Naive B cell (primary cell): ENCODE measurements around the gene SMARCC1. TPM values are rescaled to one million over a fixed set of nuclear protein-coding genes. Genes with fewer than 3 reads are reported as not detected.
A peak's percentile ranks its signal among the peaks of the same experiment; 100 is the strongest.
"Not testable (repeated sequence)": the region's sequence is repeated elsewhere in the genome, so short reads cannot be mapped to it uniquely, and the experiment has no call there.

Source experiments
- ATAC-seq, 2 donors: fragments of 150-1000 bp; cut with Tn5 transposase; 2 replicates each; pipeline ENCODE4 v1.10.0; 2021; ENCODE audit warnings: low read depth in 2 of 2, mild to moderate bottlenecking in 2 of 2, moderate library complexity in 2 of 2
- DNase-seq: peaks from one replicate; pipeline ENCODE4 v3.0.0; 2022
- H3K27ac Mint-ChIP-seq, 6 donors: one replicate each; pipeline ENCODE4 v1.8.0; 2020 to 2022; ENCODE audit warnings: mild to moderate bottlenecking in 6 of 6, mixed read lengths in 6 of 6, moderate library complexity in 5 of 6, inconsistent platforms in 2 of 6
- H3K27me3 Mint-ChIP-seq, 3 donors: one replicate each; pipeline ENCODE4 v1.8.0; 2021 to 2022; ENCODE audit warnings: mixed read lengths in 3 of 3, mild to moderate bottlenecking in 1 of 3
- H3K36me3 Mint-ChIP-seq, 2 donors: one replicate each; pipeline ENCODE4 v1.8.0; 2020 to 2022; ENCODE audit warnings: mixed read lengths in 2 of 2, inconsistent platforms in 1 of 2, mild to moderate bottlenecking in 1 of 2
- H3K4me1 Mint-ChIP-seq, 3 donors: one replicate each; pipeline ENCODE4 v1.8.0; 2020 to 2022; ENCODE audit warnings: mixed read lengths in 3 of 3, inconsistent platforms in 1 of 3, mild to moderate bottlenecking in 1 of 3, moderate library complexity in 1 of 3
- H3K4me3 Mint-ChIP-seq, 8 donors: one replicate each; pipeline ENCODE4 v1.8.0; 2020 to 2022; ENCODE audit warnings: mild to moderate bottlenecking in 8 of 8, mixed read lengths in 8 of 8, moderate library complexity in 8 of 8, inconsistent platforms in 2 of 8
- H3K9me3 Mint-ChIP-seq, 7 donors: one replicate each; pipeline ENCODE4 v1.8.0; 2020 to 2022; ENCODE audit warnings: mixed read lengths in 7 of 7, mild to moderate bottlenecking in 5 of 7, inconsistent platforms in 2 of 7, moderate library complexity in 1 of 7
- polyA plus RNA-seq, 6 donors: library from polyadenylated mRNA; unstranded; fragments of 300-500 nt; fragmentation: Illumina TruSeq; gene quantifications; one replicate each; pipeline ENCODE4 v1.2.3, GENCODE V29; 2021; ENCODE audit warnings: low read depth in 6 of 6

The SMARCC1 gene
- polyA plus RNA-seq, 6 donors from 2014 or later: 47.2 to 99.6 (median 73.8) TPM

- peaks cover 7 to 15% (median 10%) of the 10 kb centered on the region in 3 donors for H3K4me1 Mint-ChIP-seq
- no peak overlapping the region for H3K4me3 Mint-ChIP-seq
- H3K27me3 Mint-ChIP-seq: no peaks in the 10 kb centered on the region
- no peak for DNase-seq
- no peak overlapping the region for H3K27ac Mint-ChIP-seq
- no peaks in the 10 kb centered on the region for H3K9me3 Mint-ChIP-seq
- peaks cover 3 to 8% of the 10 kb centered on the region in 2 donors for H3K36me3 Mint-ChIP-seq
- ATAC-seq: no peak
These were observed 29.0 kb downstream of the SMARCC1 start for GRCh38 chr3:47752716-47753115.

DNA sequence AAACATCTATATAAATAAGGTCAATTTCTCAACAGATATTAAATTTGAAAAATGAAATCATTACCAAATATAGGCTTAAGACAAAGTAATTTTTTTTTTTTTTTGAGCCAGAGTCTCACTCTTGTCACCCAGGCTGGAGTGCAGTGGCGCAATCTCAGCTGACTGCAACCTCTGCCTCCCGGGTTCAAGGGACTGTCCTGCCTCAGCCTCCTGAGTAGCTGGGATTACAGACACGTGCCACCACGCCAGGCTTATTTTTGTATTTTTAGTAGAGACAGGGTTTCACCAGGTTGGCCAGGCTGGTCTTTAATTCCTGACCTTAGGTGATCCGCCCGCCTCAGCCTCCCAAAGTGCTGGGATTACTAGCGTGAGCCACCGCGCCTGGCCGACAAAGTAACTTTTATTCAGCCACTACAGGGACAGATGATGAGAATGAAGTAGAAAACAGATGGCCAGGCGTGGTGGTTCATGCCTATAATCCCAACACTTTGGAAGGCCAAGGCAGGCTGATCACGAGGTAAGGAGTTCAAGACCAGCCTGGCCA, 30.8 kb downstream of the SMARCC1 start:
- not testable (repeated sequence) for DNase-seq, H3K4me3 Mint-ChIP-seq, H3K36me3 Mint-ChIP-seq, H3K9me3 Mint-ChIP-seq, H3K27me3 Mint-ChIP-seq, ATAC-seq
- Mint-ChIP-seq H3K4me1 (peaks cover 8 to 12% (median 8%) of the 10 kb centered on the region in 3 donors), H3K27ac (peak overlapping the region in 1 of 6 donors; percentile 39)

- Mint-ChIP-seq H3K27ac (peak overlapping the region in 3 of 6 donors; percentile 57 to 77 (median 74)), H3K4me3 (no peak overlapping the region), H3K36me3 (peaks cover 8% of the 10 kb centered on the region in 2 donors), H3K4me1 (peaks cover 9 to 16% (median 14%) of the 10 kb centered on the region in 3 donors), H3K27me3 (no peaks in the 10 kb centered on the region), H3K9me3 (no peaks in the 10 kb centered on the region)
- no peak for ATAC-seq
- DNase-seq: no peak
These were observed 34.1 kb downstream of the SMARCC1 start for GRCh38 chr3:47747558-47747957.

GRCh38 chr3:47746264-47746663, 35.4 kb downstream of the SMARCC1 start:
- ATAC-seq (peak; percentile 65 to 71), DNase-seq (no peak)
- Mint-ChIP-seq H3K27ac (peak overlapping the region in 1 of 6 donors; percentile 49), H3K36me3 (peaks cover 8% of the 10 kb centered on the region in 2 donors), H3K4me1 (peaks cover 9 to 24% (median 22%) of the 10 kb centered on the region in 3 donors), H3K4me3 (no peak overlapping the region), H3K27me3 (no peaks in the 10 kb centered on the region), H3K9me3 (no peaks in the 10 kb centered on the region)

DNA sequence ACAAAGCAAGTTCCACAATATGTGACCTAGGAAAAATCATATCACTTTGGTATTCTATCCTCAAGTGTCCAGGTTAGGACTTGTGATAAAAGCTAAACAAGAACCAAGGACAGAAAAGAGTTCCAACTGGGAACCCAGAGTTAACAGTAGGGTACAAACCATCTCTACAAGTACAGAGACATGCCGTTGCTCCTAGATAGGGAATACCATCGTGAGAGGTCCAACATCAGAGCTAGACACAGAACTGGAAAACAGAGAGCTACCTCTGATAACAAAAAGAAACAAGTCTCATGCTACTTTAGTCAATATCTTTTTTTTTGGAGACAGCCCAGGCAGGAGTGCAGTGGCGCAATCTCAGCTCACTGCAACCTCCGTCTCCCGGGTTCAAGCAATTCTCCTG, 37.8 kb downstream of the SMARCC1 start:
- Mint-ChIP-seq H3K4me3 (no peak overlapping the region), H3K9me3 (no peaks in the 10 kb centered on the region), H3K27ac (peak overlapping the region in 1 of 6 donors; percentile 57), H3K4me1 (peaks cover 11 to 32% (median 17%) of the 10 kb centered on the region in 3 donors), H3K27me3 (no peaks in the 10 kb centered on the region), H3K36me3 (peaks cover 0 to 5% of the 10 kb centered on the region in 2 donors)
- no peak for DNase-seq
- no peak for ATAC-seq

DNA sequence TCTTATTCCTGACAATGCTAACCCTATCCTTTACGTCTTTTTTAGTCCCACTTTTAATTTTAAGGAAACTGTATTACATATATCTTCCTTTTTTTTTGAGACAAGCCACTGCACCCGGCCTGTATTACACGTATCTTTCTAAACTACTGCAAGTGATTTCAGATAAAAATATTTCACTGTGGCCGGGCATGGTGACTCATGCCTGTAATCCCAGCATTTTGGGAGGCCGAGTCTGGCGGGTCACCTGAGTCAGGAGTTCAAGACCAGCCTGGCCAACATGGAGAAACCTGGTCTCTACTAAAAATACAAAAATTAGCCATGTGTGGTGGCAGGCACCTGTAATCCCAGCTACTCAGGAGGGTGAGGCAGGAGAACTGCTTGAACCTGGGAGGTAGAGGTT, 38.3 kb downstream of the SMARCC1 start:
- DNase-seq, ATAC-seq, H3K36me3 Mint-ChIP-seq, H3K9me3 Mint-ChIP-seq, H3K4me3 Mint-ChIP-seq, H3K27me3 Mint-ChIP-seq: not testable (repeated sequence)
- H3K27ac Mint-ChIP-seq: peak overlapping the region in 2 of 6 donors; percentile 5 to 29
- peaks cover 11 to 33% (median 17%) of the 10 kb centered on the region in 3 donors for H3K4me1 Mint-ChIP-seq

DNA sequence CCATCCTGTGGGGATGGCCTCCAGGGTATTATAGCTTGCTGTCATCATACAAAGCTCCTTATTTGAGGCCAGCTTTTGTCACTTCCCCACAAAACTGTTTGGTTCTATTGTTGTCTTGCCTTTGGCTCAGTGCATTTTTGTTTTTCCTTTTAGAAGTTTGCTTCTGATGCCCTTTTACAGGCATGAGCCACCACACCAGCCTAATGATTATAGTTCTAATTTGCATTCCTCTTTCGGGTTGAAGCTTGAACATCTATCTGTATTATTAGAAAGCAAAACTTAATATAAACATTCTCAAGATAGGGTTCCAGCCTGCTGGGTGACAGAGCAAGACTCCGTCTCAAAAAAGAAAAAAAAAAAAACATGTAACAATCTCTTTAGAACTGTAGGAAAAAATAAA, 39.8 kb downstream of the SMARCC1 start:
- ATAC-seq (no peak), DNase-seq (no peak)
- peaks cover 0 to 5% of the 10 kb centered on the region in 2 donors for H3K36me3 Mint-ChIP-seq
- H3K4me3 Mint-ChIP-seq: no peak overlapping the region
- H3K4me1 Mint-ChIP-seq: peaks cover 11 to 28% (median 17%) of the 10 kb centered on the region in 3 donors
- no peaks in the 10 kb centered on the region for H3K9me3 Mint-ChIP-seq
- H3K27ac Mint-ChIP-seq: peak overlapping the region in 1 of 6 donors; percentile 76
- H3K27me3 Mint-ChIP-seq: no peaks in the 10 kb centered on the region

DNA sequence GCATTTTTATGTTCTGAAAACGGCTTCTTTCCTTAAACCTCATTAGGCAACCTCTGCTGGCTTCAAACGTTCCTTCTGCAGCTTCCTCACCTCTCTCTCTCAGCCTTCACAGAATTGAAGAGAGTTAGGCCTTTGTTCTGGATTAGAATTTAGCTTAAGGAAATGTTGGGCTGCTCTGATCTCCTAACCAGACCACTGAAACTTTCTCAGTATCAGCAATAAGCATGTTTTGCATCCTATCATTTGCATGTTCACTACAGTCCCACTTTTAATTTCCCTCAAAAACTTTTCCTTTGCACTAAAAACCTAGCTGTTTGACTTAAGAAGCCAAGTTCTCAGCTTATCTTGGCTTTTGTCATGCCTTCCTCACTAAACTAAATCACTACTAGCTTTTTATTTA, 49.5 kb downstream of the SMARCC1 start:
- Mint-ChIP-seq H3K27me3 (no peaks in the 10 kb centered on the region), H3K4me3 (no peak overlapping the region), H3K27ac (peak overlapping the region in 5 of 6 donors; percentile 1 to 67 (median 22)), H3K4me1 (peaks cover 0 to 4% (median 3%) of the 10 kb centered on the region in 3 donors), H3K9me3 (no peaks in the 10 kb centered on the region), H3K36me3 (peaks cover 14 to 15% of the 10 kb centered on the region in 2 donors)
- no peak for DNase-seq
- ATAC-seq: no peak

DNA sequence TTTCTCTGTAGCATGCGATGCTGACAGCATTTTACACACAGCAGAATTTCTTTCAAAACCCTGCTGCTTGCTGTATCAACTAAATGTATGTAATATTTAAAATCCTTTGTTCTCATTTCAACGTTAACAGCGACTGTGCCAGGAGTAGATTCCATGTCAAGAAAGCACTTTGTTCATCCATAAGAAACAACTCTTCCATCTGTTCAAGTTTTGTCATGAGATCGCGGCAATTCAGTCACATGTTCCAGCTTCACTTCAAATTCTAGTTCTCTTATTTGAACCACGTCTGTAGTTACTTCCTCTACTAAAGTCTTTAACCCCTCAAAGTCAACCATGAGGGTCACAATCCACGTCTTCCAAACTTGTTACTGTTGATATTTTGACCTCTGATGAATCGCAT, 50.6 kb downstream of the SMARCC1 start:
- Mint-ChIP-seq H3K27ac (peak overlapping the region in 1 of 6 donors; percentile 0), H3K9me3 (no peaks in the 10 kb centered on the region), H3K36me3 (peaks cover 14 to 16% of the 10 kb centered on the region in 2 donors), H3K4me1 (peaks cover 0 to 4% (median 3%) of the 10 kb centered on the region in 3 donors), H3K27me3 (no peaks in the 10 kb centered on the region), H3K4me3 (no peak overlapping the region)
- DNase-seq: no peak
- ATAC-seq: no peak

- Mint-ChIP-seq H3K9me3 (no peaks in the 10 kb centered on the region), H3K4me1 (peaks cover 0 to 6% (median 0%) of the 10 kb centered on the region in 3 donors), H3K27me3 (no peaks in the 10 kb centered on the region), H3K27ac (peak overlapping the region in 1 of 6 donors; percentile 22), H3K4me3 (no peak overlapping the region), H3K36me3 (peaks cover 0 to 5% of the 10 kb centered on the region in 2 donors)
- no peak for DNase-seq
- no peak for ATAC-seq
These were observed 58.8 kb downstream of the SMARCC1 start for GRCh38 chr3:47722859-47723258.

- ATAC-seq, DNase-seq, H3K9me3 Mint-ChIP-seq, H3K27me3 Mint-ChIP-seq, H3K4me3 Mint-ChIP-seq: not testable (repeated sequence)
- H3K27ac Mint-ChIP-seq: peak overlapping the region in 2 of 6 donors; percentile 36 to 61
- peaks cover 0 to 10% (median 1%) of the 10 kb centered on the region in 3 donors for H3K4me1 Mint-ChIP-seq
- peaks cover 8 to 13% of the 10 kb centered on the region in 2 donors for H3K36me3 Mint-ChIP-seq
These were observed 64.2 kb downstream of the SMARCC1 start for GRCh38 chr3:47717448-47717847.

GRCh38 chr3:47716656-47717055, 65.0 kb downstream of the SMARCC1 start:
- Mint-ChIP-seq H3K4me3 (no peak overlapping the region), H3K4me1 (peaks cover 0 to 10% (median 1%) of the 10 kb centered on the region in 3 donors), H3K9me3 (no peaks in the 10 kb centered on the region), H3K27ac (peak overlapping the region in 2 of 6 donors; percentile 59 to 76), H3K36me3 (peaks cover 10 to 17% of the 10 kb centered on the region in 2 donors), H3K27me3 (no peaks in the 10 kb centered on the region)
- DNase-seq (no peak), ATAC-seq (no peak)

- ATAC-seq: no peak
- Mint-ChIP-seq H3K27ac (peak overlapping the region in 4 of 6 donors; percentile 3 to 78 (median 18)), H3K4me3 (no peak overlapping the region), H3K36me3 (peaks cover 13 to 20% of the 10 kb centered on the region in 2 donors), H3K9me3 (no peaks in the 10 kb centered on the region), H3K4me1 (peaks cover 0 to 5% (median 1%) of the 10 kb centered on the region in 3 donors), H3K27me3 (no peaks in the 10 kb centered on the region)
- no peak for DNase-seq
These were observed 65.8 kb downstream of the SMARCC1 start for GRCh38 chr3:47715928-47716327.

- peak overlapping the region in 4 of 6 donors; percentile 19 to 68 (median 55) for H3K27ac Mint-ChIP-seq
- no peaks in the 10 kb centered on the region for H3K9me3 Mint-ChIP-seq
- no peak overlapping the region for H3K4me3 Mint-ChIP-seq
- DNase-seq (no peak), ATAC-seq (no peak)
- H3K4me1 Mint-ChIP-seq: peaks cover 0 to 5% (median 1%) of the 10 kb centered on the region in 3 donors
- peaks cover 20% of the 10 kb centered on the region in 2 donors for H3K36me3 Mint-ChIP-seq
- H3K27me3 Mint-ChIP-seq: no peaks in the 10 kb centered on the region
These were observed 67.1 kb downstream of the SMARCC1 start for GRCh38 chr3:47714606-47715005.
